Calu3 (cell line): ENCODE results near the gene REPS1. TPM values are rescaled to one million over a fixed set of nuclear protein-coding genes. Genes with fewer than 3 reads are reported as not detected.

Source experiments
- BruUV-seq: library from RNA; stranded (reverse); fragments of 400-500 nt; replicated peaks from 2 replicates; lab custom pipeline; 2021; lab: Mats Ljungman, UMichigan
- CTCF ChIA-PET: fragments of 300-600 bp; sonication (Branson Sonifier 250); formaldehyde crosslinking; loops from one replicate; lab custom pipeline; 2022; ENCODE audit warnings: antibody characterized with exemption; lab: Charles Lee
- DNase-seq: peaks from one replicate; pipeline ENCODE4 v3.0.0; 2022
- H3K27ac Mint-ChIP-seq: one replicate; pipeline ENCODE4 v1.8.0; 2022; ENCODE audit warnings: mixed read lengths; ENCODE audit not compliant: unreplicated experiment
- H3K27me3 Mint-ChIP-seq: one replicate; pipeline ENCODE4 v1.8.0; 2022; ENCODE audit warnings: mixed read lengths; ENCODE audit not compliant: unreplicated experiment
- H3K36me3 Mint-ChIP-seq: one replicate; pipeline ENCODE4 v1.8.0; 2022; ENCODE audit warnings: mild to moderate bottlenecking, moderate library complexity, mixed read lengths; ENCODE audit not compliant: insufficient read depth, unreplicated experiment
- H3K4me1 Mint-ChIP-seq: one replicate; pipeline ENCODE4 v1.8.0; 2022; ENCODE audit warnings: mild to moderate bottlenecking, low read depth, mixed read lengths; ENCODE audit not compliant: unreplicated experiment
- H3K4me3 Mint-ChIP-seq: one replicate; pipeline ENCODE4 v1.8.0; 2022; ENCODE audit warnings: mild to moderate bottlenecking, low read depth, moderate library complexity, mixed read lengths; ENCODE audit not compliant: unreplicated experiment
- H3K9me3 Mint-ChIP-seq: one replicate; pipeline ENCODE4 v1.8.0; 2022; ENCODE audit warnings: low read depth, mixed read lengths; ENCODE audit not compliant: unreplicated experiment
- CTCF ChIP-seq: fragments of 200-600 bp; IDR thresholded peaks from one replicate; pipeline ENCODE4 v1.8.0; 2022; ENCODE audit warnings: antibody characterized with exemption; ENCODE audit not compliant: unreplicated experiment
- intact Hi-C: fragments of 100-400 bp; cut with micrococcal nuclease; formaldehyde crosslinking; loops from one replicate; pipeline ENCODE4 v1.10.0; 2022; ENCODE audit not compliant: unreplicated experiment
- total RNA-seq: library from RNA; stranded (reverse); gene quantifications from 2 replicates; pipeline ENCODE4 v1.2.3, GENCODE V29; 2022

The REPS1 gene
- total RNA-seq, 1 experiment from 2014 or later: 29.5 TPM

DNA sequence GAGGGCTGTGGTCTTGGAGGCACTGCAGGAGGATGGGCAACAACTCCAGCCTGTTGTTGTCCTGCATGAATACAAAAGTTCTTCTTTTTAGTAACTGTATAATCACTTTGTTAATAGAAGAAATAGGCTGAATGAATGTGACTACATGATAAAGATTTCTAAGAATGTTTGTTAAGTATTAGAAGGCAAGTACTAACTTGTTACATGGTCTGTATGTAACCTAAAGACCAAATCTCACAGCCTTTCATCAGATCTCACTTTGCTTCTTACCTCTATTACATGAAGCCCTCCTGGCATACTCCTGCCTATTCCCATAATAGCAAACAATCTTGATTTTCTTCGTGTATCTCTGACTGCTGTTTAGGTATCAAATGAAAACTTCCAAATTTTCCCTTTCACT lies 73.4 kb downstream of the REPS1 start:
- no peak for TF ChIP-seq CTCF
- no peak for DNase-seq
- BruUV-seq: no TSS peak
- intact Hi-C loops: no loop called here
- H3K9me3 Mint-ChIP-seq: no peaks in the 10 kb centered on the region
- no peak overlapping the region for H3K27ac Mint-ChIP-seq
- no peaks in the 10 kb centered on the region for H3K27me3 Mint-ChIP-seq
- no peaks in the 10 kb centered on the region for H3K4me1 Mint-ChIP-seq
- peaks cover 6% of the 10 kb centered on the region for H3K36me3 Mint-ChIP-seq
- no peak overlapping the region for H3K4me3 Mint-ChIP-seq
- CTCF ChIA-PET: no interaction called here

DNA sequence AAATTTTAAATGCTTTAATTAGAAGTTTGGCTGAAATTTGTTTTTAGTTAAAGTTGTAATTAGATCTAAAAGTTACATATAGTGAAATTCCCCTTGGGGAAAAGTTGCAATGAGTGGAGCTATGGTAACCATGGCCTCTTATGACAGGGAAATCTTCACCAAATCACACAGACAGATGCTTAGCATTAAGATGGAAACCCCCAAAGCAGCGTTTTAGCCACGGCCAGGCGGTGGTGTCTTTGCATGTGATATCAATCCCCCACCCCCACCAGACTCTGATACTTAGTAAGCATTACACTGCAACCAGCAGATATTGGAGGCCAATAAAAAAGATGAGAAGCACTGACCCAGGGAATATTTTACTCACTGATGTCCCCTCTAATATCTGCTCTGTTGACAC lies 75.7 kb downstream of the REPS1 start:
- Mint-ChIP-seq H3K27ac (no peak overlapping the region), H3K36me3 (peaks cover 6% of the 10 kb centered on the region), H3K9me3 (no peaks in the 10 kb centered on the region), H3K4me1 (no peaks in the 10 kb centered on the region), H3K27me3 (no peaks in the 10 kb centered on the region), H3K4me3 (no peak overlapping the region)
- no peak for DNase-seq
- TF ChIP-seq CTCF: no peak
- no TSS peak for BruUV-seq
- intact Hi-C loops: no loop called here
- CTCF ChIA-PET: no interaction called here

- BruUV-seq: no TSS peak
- H3K36me3 Mint-ChIP-seq: peaks cover 5% of the 10 kb centered on the region
- no peak overlapping the region for H3K27ac Mint-ChIP-seq
- DNase-seq: no peak
- H3K4me1 Mint-ChIP-seq: no peaks in the 10 kb centered on the region
- no peaks in the 10 kb centered on the region for H3K9me3 Mint-ChIP-seq
- CTCF ChIA-PET: no interaction called here
- no peak overlapping the region for H3K4me3 Mint-ChIP-seq
- H3K27me3 Mint-ChIP-seq: no peaks in the 10 kb centered on the region
- intact Hi-C loops: loop anchor here (10.0 kb wide), 1 partner anchor 95 kb away; no protein-coding TSS in a partner anchor
- TF ChIP-seq CTCF: no peak
These were observed 78.1 kb downstream of the REPS1 start for GRCh38 chr6:138909975-138910374.

DNA sequence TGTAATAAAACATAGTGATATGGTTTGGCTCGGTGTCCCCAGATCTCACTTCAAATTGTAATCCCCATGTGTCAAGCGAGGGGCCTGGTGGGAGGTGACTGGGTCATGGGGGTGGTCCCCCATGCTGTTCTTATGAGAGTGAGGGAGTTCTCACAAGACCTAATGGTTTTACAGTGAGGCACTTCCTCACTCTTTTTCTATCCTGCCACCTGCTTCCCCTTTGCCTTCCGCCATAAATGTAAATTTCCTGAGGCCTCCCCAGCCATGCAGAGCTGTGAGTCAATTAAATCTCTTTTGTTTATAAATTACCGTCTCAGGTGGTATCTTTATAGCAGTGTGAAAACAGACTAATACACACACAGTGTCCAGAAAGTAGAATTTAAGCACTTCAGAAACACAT lies 78.5 kb downstream of the REPS1 start:
- no peak for DNase-seq
- Mint-ChIP-seq H3K27ac (no peak overlapping the region), H3K4me3 (no peak overlapping the region), H3K36me3 (peaks cover 5% of the 10 kb centered on the region), H3K9me3 (no peaks in the 10 kb centered on the region), H3K27me3 (no peaks in the 10 kb centered on the region), H3K4me1 (no peaks in the 10 kb centered on the region)
- no peak for TF ChIP-seq CTCF
- no TSS peak for BruUV-seq
- intact Hi-C loops: loop anchor here (10.0 kb wide), 1 partner anchor 95 kb away; no protein-coding TSS in a partner anchor
- CTCF ChIA-PET: no interaction called here
